GM13977 (cell line): ENCODE data around the gene SMYD3.

Experiments used
- DNase-seq: peaks from one replicate; pipeline ENCODE4 v3.0.0; 2012; ENCODE audit warnings: low spot score
- in situ Hi-C: fragments of 300-500 bp; cut with MboI; formaldehyde crosslinking; loops from one replicate; pipeline ENCODE4 v1.12.0; 2022; ENCODE audit warnings: low sequenced_read_pairs, low pct_unique_long_range_greater_than_20kb, mixed read lengths, inconsistent platforms; ENCODE audit not compliant: unreplicated experiment
- TF ChIP-seq, protein P1 (sequence below): IDR thresholded peaks from 2 replicates; pipeline ENCODE4 v1.5.1; 2012; ENCODE audit warnings: mild to moderate bottlenecking, control low read depth; ENCODE audit not compliant: insufficient read depth; ENCODE audit errors: extremely low read depth, missing control alignments

Gene SMYD3

GRCh38 chr1:245752561-245752960 lies 754.5 kb downstream of the SMYD3 start:
- in situ Hi-C loops: no loop called here
- TF ChIP-seq, protein P1, sequence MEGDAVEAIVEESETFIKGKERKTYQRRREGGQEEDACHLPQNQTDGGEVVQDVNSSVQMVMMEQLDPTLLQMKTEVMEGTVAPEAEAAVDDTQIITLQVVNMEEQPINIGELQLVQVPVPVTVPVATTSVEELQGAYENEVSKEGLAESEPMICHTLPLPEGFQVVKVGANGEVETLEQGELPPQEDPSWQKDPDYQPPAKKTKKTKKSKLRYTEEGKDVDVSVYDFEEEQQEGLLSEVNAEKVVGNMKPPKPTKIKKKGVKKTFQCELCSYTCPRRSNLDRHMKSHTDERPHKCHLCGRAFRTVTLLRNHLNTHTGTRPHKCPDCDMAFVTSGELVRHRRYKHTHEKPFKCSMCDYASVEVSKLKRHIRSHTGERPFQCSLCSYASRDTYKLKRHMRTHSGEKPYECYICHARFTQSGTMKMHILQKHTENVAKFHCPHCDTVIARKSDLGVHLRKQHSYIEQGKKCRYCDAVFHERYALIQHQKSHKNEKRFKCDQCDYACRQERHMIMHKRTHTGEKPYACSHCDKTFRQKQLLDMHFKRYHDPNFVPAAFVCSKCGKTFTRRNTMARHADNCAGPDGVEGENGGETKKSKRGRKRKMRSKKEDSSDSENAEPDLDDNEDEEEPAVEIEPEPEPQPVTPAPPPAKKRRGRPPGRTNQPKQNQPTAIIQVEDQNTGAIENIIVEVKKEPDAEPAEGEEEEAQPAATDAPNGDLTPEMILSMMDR: no peak
- DNase-seq: no peak

- TF ChIP-seq, protein P1: no peak
- DNase-seq: no peak
- in situ Hi-C loops: no loop called here
Observed at GRCh38 chr1:245751726-245752470, 755.2 kb downstream of the SMYD3 start.

DNA sequence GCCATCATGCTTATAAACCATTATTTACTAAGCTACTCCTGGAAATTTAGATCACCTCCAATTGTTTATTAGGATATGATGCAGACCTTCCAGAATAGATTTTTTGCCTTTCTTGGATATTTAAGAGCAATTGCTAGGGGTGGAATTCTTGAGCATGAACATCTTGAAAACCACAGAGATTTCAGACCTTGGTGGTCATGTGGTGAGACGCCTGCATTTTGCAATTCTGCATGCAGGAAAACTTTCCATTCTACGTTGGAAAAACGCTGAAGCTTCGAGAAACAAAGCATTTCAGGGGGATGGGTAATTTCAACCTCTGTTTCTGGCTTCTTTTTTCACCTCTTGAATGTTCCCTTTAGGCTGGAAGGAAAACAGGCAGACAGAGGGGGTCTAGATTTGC lies 756.0 kb downstream of the SMYD3 start:
- TF ChIP-seq, protein P1: no peak
- no peak for DNase-seq
- in situ Hi-C loops: no loop called here

- in situ Hi-C loops: no loop called here
- TF ChIP-seq, protein P1: no peak
- DNase-seq: no peak
Observed at GRCh38 chr1:245750261-245750660, 756.8 kb downstream of the SMYD3 start.

- TF ChIP-seq, protein P1: no peak
- no peak for DNase-seq
- in situ Hi-C loops: no loop called here
Observed at GRCh38 chr1:245749053-245749452, 758.0 kb downstream of the SMYD3 start.

- in situ Hi-C loops: no loop called here
- no peak for DNase-seq
- TF ChIP-seq, protein P1: no peak
Observed at GRCh38 chr1:245748646-245749045, 758.4 kb downstream of the SMYD3 start.
